HL-60 (cell line): Measurements from ENCODE around the gene ETNK2.
"Not testable (repeated sequence)": the region's sequence is repeated elsewhere in the genome, so short reads cannot be mapped to it uniquely, and the experiment has no call there.

ENCODE experiments used
- DNase-seq, 2 experiments: peaks; one replicate each; pipeline ENCODE4 v3.0.0-alpha.2; 2010 to 2020; ENCODE audit warnings: low read depth in 1 of 2, low spot score in 1 of 2
- H3K27ac ChIP-seq: fragments of 250-450 bp; sonication (Bioruptor Pico); replicated peaks from 2 replicates; pipeline ENCODE4 v1.5.1; 2020; ENCODE audit warnings: mild to moderate bottlenecking, moderate library complexity
- H3K27me3 ChIP-seq: fragments of 250-450 bp; sonication (Bioruptor Pico); 2 replicates; pipeline ENCODE4 v1.5.1; 2021; ENCODE audit warnings: mild to moderate bottlenecking, moderate library complexity; ENCODE audit not compliant: insufficient read depth, poor library complexity, severe bottlenecking
- H3K4me3 ChIP-seq: replicated peaks from 2 replicates; pipeline ENCODE4 v1.5.1; 2011; ENCODE audit warnings: mild to moderate bottlenecking, control low read depth, low read length; ENCODE audit not compliant: insufficient read depth
- CTCF ChIP-seq: IDR thresholded peaks from one replicate; pipeline ENCODE4 v1.5.1; 2011; ENCODE audit warnings: low read length, control low read depth, inconsistent platforms; ENCODE audit not compliant: insufficient read depth
- GABPA ChIP-seq: IDR thresholded peaks from 2 replicates; pipeline ENCODE4 v1.6.1; 2012; ENCODE audit warnings: low read depth
- POLR2AphosphoS5 ChIP-seq: IDR thresholded peaks from 2 replicates; pipeline ENCODE4 v1.6.1; 2012; ENCODE audit warnings: low read depth
- REST ChIP-seq: IDR thresholded peaks from 2 replicates; pipeline ENCODE4 v1.6.1; 2012; ENCODE audit warnings: low read depth; ENCODE audit not compliant: insufficient replicate concordance
- SPI1 ChIP-seq: IDR thresholded peaks from 2 replicates; pipeline ENCODE4 v1.6.1; 2012; ENCODE audit warnings: low read depth, mild to moderate bottlenecking, borderline replicate concordance

ETNK2 gene

GRCh38 chr1:204102029-204102611 is 49.7 kb downstream of the ETNK2 start:
- no peak overlapping the region for H3K27ac ChIP-seq
- DNase-seq: no peak
- peaks cover 3% of the 10 kb centered on the region for H3K27me3 ChIP-seq
- no peak overlapping the region for H3K4me3 ChIP-seq
- TF ChIP-seq GABPA: no peak
- TF ChIP-seq SPI1: no peak
- TF ChIP-seq CTCF: no peak
- TF ChIP-seq POLR2AphosphoS5: no peak
- no peak for TF ChIP-seq REST

- not testable (repeated sequence) for H3K27ac ChIP-seq, DNase-seq, H3K27me3 ChIP-seq, H3K4me3 ChIP-seq
Observed at GRCh38 chr1:204099754-204100153, 52.1 kb downstream of the ETNK2 start.

- Histone ChIP-seq H3K27ac (no peak overlapping the region), H3K27me3 (peaks cover 5% of the 10 kb centered on the region)
- no peak for TF ChIP-seq POLR2AphosphoS5
- TF ChIP-seq GABPA: no peak
- no peak for TF ChIP-seq SPI1
- TF ChIP-seq REST: no peak
- no peak for TF ChIP-seq CTCF
Observed at GRCh38 chr1:204098683-204099082, 53.2 kb downstream of the ETNK2 start.

GRCh38 chr1:204096931-204097330 is 54.9 kb downstream of the ETNK2 start:
- no peak for DNase-seq
- Histone ChIP-seq H3K27ac (no peak overlapping the region), H3K4me3 (no peak overlapping the region), H3K27me3 (peaks cover 5% of the 10 kb centered on the region)
- TF ChIP-seq REST (no peak), CTCF (no peak), GABPA (no peak), SPI1 (no peak), POLR2AphosphoS5 (no peak)

More at GRCh38 chr1:204098683-204099082, 53.2 kb downstream of the ETNK2 start:
- H3K4me3 ChIP-seq: no peak overlapping the region
- DNase-seq: no peak
